NCI-H187 treated with DMSO at 0.1 percent for 48 hours (cell line): ENCODE measurements around the gene AGFG1.

Source experiments
- DNase-seq: peaks from one replicate; lab custom pipeline; 2025; lab: John Stamatoyannopoulos, UW

Gene AGFG1

DNA sequence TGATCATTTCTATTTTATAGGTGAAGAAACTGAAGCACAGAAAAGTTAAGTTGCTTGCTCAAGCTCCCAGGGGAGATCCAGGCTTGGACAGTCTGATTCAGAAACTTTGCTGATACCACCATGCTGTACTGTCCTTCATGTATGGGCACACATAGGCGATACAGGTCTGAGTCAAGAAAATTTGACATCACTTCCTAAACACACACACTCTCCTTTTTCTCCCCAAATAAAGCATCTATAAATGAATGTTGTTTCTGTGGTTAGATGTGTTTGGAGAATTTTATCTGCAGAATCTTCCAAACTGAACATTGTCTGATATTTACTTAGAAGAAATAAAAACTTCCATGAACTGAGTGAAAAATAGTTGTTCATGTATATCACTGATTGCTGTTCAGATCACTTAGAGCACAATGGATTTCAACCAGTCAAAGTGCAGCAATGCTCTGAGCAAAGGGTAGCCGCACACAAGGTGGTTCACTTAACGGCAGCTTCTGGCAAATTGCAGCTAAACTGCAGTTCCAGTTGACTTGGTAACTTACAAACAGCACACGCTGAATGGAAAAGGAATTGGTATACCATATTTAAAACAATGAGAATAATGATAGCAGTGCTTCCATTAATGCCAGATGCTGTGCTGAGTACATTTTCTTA is 10.0 kb upstream of the AGFG1 start:
- DNase-seq, result no peak

DNA sequence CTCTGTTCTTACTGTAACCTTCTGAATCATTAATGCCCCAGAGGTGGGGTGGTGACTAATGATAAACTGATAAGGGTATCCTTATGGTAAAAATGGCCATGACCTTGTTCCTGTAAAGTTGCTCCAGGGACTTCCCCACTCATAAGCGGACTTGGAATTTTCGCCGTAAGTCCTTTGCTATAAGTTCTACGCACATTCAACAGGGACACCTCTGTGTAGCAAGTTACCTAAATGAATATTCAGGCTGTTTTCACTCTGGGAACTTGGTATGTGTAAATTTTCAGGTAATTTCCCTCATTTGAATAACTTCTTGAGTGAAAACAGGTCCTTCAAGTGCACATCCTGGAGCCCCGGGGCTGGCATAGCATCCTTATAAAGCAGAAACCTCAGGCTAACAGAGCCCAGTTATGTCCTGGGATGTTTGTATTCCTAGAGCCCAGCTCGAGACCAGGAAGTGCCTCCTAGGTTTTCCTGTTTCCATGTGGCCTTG is 9.4 kb upstream of the AGFG1 start:
- no peak for DNase-seq

DNA sequence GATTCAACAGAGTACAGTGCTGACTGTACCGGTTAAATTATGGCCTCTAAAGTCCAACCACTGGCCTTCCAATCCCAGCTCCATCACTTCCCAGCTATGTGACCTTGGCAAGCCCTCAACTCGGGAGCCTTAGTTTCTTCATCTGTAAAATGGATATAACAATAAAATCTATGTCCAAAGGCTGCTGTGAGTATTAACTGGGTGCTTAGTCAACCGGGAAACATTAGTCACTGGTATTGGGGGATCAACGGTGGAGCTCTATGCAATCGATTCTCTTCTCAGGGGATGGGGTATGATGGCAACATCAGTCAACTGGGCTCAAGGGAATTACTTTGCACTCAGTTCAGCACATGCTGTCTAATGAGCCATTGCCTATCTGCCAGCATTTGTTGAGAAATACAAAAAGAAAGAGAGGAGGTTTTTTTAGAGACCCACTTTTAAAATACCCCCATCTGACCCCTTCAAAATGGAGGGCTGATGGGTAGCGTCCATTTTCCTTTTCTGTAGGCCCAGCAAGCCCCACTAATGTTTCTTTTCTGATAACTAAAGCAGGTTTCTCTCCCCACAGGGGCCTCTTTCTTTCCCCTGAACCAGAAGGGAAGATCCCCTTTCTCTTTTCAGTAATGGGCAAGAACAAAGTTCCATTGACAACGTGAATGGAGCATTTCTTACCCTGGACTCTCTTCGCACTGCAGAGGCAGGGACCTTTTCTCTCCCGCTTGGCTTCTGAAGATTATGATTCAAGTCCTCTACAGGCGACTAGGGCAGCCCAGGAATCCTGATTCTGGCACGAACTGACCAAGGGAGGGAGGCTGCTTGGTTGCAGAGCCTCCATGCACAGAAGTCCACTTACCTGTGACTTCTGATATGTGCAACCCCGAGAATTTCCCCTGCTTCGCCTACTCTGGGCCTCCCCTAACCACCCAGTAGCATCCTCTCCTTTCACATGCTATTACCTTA is 8.7 kb upstream of the AGFG1 start:
- no peak for DNase-seq

- no peak for DNase-seq
Measured at GRCh38 chr2:227464361-227464760, 7.6 kb upstream of the AGFG1 start.

DNA sequence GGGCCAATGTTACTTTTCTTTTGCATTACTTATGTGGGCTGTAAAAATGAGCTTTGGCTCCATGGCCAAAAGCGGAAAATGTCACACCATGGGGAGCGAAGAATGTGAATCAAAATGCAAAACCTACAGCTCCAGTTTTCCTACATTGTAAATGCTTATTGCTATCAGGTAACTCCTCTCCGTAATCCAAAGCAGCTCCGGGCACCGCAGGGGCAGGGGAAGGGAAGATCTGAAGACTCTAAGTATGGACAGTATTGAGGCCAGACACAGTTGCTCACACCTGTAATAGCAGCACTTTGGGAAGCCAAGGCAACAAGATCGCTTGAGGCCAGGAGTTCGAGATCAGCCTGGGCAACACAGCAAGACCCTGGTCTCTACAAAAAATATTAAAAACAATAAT is 7.1 kb upstream of the AGFG1 start:
- DNase-seq, result no peak

DNA sequence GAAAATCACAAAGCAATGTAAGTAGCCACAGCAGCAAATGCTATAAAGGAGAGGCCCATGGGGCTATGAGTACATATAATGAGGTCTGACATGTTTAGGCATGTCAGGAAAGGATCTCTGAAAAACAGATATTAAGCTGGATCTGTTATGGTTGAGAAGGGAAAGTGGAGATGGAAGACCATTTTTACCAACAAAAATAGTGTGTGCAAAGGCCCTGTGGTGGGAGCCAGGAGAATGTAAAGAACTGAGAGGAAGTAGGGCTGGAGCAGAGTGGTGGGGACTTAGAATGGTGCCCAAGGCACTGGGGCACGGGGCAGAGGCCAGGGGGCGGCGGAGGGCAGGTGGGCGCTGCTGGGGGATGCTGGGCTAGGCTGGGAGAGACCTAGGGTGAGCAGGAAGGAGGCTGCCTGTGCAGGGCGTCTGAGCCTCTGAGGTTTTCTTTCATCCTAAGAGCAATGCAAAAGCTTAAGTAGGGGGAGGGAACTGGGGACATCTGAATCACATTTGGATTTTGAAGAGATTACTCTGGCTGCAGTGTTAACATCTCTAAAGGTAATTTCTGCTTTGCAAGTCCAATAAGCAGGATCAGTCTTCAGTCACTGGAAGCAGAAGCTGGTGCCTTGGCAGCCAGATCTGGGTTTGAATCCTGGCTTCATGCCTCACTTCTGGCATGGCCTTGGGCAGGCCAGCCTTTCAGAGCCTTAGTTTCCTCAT is 4.9 kb upstream of the AGFG1 start:
- no peak for DNase-seq

GRCh38 chr2:227471412-227471811 is 544 bp upstream of the AGFG1 start:
- DNase-seq, result no peak

DNA sequence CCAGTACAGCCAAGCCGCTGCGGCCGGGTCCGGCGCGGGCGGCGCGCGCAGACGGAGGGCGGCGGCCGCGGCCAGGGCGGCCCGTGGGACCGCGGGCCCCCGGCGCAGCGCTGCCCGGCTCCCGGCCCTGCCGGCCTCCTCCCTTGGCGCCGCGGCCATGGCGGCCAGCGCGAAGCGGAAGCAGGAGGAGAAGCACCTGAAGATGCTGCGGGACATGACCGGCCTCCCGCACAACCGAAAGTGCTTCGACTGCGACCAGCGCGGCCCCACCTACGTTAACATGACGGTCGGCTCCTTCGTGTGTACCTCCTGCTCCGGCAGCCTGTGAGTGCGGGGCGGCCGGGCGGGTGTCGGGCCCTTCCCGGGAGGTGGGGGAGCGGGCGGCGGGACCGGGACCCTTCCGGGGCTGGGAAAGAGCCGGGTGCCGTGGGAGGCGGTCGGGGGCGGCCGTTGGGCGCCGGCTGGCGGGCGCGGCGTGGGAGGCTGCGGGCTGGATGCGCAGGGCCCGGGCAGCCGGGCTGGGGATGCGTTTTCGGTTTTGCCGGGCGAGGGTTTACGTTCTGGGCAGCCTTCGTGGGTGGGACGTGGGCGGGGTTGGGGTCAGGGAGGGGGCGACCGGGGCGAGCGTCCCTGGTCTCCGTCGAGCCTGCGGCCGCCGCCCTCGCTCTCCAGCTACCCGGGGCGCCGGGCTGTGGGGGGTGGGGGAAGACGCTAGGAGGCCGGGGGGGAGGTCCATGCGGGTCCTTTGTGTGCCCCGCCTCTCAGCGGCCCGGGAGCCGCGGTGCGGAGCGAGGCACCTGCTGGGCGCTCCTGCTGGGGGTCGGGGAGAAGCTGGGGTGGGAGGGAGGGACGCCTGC is 537 bp downstream of the AGFG1 start:
- no peak for DNase-seq

DNA sequence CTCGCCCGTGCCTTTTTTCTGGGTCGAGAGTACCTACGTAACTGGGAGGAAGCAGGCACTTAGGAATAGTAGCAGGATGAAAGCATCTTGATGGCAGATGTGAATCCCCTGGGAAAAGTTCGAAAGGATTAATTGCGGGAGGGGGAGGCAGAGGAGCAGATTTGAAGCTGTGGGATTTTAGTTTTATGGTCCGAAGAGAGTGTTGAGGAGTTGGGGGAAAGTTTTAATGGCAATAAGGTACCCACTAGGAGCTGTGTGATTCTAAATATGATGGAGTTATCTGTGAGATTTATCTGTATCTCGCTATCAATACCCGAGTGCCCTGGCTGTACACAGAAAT is 1.1 kb downstream of the AGFG1 start:
- no peak for DNase-seq

DNA sequence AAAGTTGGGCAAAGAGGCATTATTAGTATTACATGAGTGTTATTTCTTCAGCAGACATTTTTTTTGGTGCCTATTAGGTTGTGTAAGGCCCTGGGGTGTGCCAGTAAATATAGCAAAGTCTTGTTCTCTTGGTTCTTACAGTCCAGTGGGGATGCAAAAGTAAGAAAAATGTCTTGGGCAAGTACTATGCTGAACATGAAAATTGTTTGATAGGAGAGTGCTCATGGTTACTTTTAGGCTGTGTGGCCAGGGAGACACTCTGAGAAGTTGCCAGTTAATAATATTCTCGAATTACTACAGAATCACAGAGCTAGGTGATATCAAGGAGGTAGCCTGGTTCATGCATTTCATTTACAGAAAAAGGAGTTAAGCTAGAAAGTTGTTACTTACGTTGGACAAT is 1.9 kb downstream of the AGFG1 start:
- DNase-seq, result no peak

DNA sequence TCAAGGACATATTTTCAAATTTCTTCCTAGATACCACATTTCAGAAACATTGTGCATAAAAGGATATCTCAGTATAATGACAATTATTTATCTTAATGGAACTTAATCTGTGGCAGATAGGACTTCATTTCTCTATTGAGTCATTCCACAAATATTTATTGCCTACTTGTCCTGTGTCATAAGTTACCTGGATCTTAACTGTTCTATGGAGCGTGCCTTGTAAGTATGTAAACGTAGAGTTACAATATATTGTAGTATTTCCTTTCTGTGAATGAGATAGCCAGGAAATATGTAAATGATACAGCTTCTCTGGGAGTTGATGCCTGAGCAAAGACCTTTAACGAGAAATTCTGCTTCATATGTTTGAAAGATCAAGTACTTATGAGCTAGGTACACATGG is 2.5 kb downstream of the AGFG1 start:
- no peak for DNase-seq

- DNase-seq, result no peak
Measured at GRCh38 chr2:227477291-227477690, 5.3 kb downstream of the AGFG1 start.

GRCh38 chr2:227479865-227480475 is 8.0 kb downstream of the AGFG1 start:
- DNase-seq, result no peak

GRCh38 chr2:227480528-227480927 is 8.6 kb downstream of the AGFG1 start:
- no peak for DNase-seq

GRCh38 chr2:227482638-227483340 is 10.8 kb downstream of the AGFG1 start:
- DNase-seq, result no peak

DNA sequence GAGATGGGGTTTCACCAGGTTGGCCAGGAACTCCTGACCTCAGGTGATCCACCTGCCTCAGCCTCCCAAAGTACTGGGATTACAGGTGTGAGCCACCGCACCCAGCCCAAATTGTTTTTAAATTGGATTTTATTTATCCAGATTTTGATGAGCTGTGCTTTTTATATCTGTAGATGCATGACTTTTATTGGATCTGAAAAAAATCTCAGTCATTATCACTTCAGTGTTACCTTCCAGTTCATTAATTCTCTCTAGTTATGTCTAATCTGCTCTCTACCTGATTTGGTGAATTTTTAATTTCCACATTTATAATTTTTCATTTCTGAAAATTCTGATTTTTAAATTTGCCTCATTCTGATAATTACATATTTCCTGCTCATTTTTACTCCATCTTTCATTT is 13.5 kb downstream of the AGFG1 start:
- no peak for DNase-seq

- DNase-seq, result no peak
Measured at GRCh38 chr2:227486688-227487087, 14.7 kb downstream of the AGFG1 start.

GRCh38 chr2:227488045-227488444 is 16.1 kb downstream of the AGFG1 start:
- DNase-seq, result no peak

- no peak for DNase-seq
Measured at GRCh38 chr2:227491386-227491785, 19.4 kb downstream of the AGFG1 start.

- DNase-seq, result no peak
Measured at GRCh38 chr2:227493524-227493923, 21.6 kb downstream of the AGFG1 start.

DNA sequence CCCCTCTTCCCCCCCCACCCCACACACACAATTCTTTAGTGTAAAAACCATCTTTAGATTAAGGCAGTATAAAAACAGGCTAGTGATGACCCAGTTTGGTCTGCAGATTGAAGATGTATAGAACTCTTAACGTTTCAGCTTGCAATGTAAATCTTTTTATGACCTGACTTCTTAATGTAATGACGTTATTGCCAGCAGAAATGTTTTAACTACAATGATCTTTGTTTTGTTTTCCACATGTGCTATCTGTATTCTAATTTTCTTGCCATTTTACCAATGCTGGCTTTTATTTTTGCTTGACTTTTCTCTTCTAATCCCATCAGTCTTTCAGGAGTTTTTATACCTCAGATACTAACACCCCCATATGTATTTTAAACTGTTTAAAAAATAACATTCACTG is 25.2 kb downstream of the AGFG1 start:
- no peak for DNase-seq
